Measurements from ENCODE around the gene TLCD2.

DNA sequence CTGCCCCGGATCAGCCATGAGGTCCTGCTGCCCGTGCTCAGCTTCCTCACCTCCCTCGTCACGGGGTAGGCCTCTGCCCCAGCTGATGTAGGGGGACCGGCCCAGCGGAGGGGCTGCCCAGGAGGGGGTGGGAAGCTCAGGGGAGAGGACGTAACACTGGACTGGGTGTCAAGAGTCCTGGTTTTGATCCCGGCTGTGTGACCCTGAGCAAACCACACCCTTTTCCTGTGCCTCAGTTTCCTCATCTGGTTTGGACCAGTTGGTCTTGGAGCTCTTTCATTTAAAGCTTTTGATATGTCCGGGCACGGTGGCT, 21.0 kb upstream of the TLCD2 start:
- TF ChIP-seq, protein P1, sequence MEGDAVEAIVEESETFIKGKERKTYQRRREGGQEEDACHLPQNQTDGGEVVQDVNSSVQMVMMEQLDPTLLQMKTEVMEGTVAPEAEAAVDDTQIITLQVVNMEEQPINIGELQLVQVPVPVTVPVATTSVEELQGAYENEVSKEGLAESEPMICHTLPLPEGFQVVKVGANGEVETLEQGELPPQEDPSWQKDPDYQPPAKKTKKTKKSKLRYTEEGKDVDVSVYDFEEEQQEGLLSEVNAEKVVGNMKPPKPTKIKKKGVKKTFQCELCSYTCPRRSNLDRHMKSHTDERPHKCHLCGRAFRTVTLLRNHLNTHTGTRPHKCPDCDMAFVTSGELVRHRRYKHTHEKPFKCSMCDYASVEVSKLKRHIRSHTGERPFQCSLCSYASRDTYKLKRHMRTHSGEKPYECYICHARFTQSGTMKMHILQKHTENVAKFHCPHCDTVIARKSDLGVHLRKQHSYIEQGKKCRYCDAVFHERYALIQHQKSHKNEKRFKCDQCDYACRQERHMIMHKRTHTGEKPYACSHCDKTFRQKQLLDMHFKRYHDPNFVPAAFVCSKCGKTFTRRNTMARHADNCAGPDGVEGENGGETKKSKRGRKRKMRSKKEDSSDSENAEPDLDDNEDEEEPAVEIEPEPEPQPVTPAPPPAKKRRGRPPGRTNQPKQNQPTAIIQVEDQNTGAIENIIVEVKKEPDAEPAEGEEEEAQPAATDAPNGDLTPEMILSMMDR (IDR thresholded peaks at IDR 0.05; ENCODE audit: low read depth, low read length) = no peak
- TF ChIP-seq EZH2phosphoT487 (IDR thresholded peaks at IDR 0.05; ENCODE audit: low read depth) = no peak
